IMR-90 (cell line): Measurements from ENCODE around the gene RIMBP2. TPM values are rescaled to one million over a fixed set of nuclear protein-coding genes. Genes with fewer than 3 reads are reported as not detected.

Source experiments
- ATAC-seq: fragments of 200-7000 bp; cut with Tn5 transposase; 2 replicates; pipeline ENCODE4 v1.9.1; 2020; ENCODE audit warnings: low read depth, mild to moderate bottlenecking, moderate library complexity
- BruUV-seq: library from RNA; stranded (reverse); fragments of 400-500 nt; replicated peaks from 2 replicates; lab custom pipeline; 2021; lab: Mats Ljungman, UMichigan
- CTCF ChIA-PET: fragments of 300-600 bp; formaldehyde crosslinking; extraction: SDS; loops from one replicate; lab custom pipeline; 2021; ENCODE audit warnings: antibody characterized with exemption; lab: Yijun Ruan, JAX
- POLR2A ChIA-PET: fragments of 300-600 bp; sonication (Branson Sonifier 250); formaldehyde crosslinking; loops from one replicate; lab custom pipeline; 2022; ENCODE audit warnings: antibody characterized with exemption; ENCODE audit not compliant: unreplicated experiment; lab: Charles Lee
- DNase-seq: peaks from one replicate; pipeline ENCODE4 v3.0.0; 2013
- H2AFZ ChIP-seq: replicated peaks from 2 replicates; pipeline ENCODE3; 2013; ENCODE audit warnings: low read length, mild to moderate bottlenecking; ENCODE audit not compliant: poor library complexity
- H2AK5ac ChIP-seq: 2 replicates; pipeline ENCODE4 v1.6.1; 2013; ENCODE audit warnings: low read depth, low read length, inconsistent platforms
- H2AK9ac ChIP-seq: replicated peaks from 2 replicates; pipeline ENCODE3; 2013; ENCODE audit warnings: mild to moderate bottlenecking, low read depth, low read length, moderate library complexity; ENCODE audit not compliant: poor library complexity
- H2BK120ac ChIP-seq: 2 replicates; pipeline ENCODE4 v1.6.1; 2013; ENCODE audit warnings: low read depth, low read length, inconsistent platforms
- H2BK15ac ChIP-seq: 3 replicates; pipeline ENCODE4 v1.6.1; 2013; ENCODE audit warnings: low read depth, low read length, inconsistent platforms
- H2BK20ac ChIP-seq: 2 replicates; pipeline ENCODE4 v1.6.1; 2013; ENCODE audit warnings: low read depth, mild to moderate bottlenecking, inconsistent platforms, low read length, moderate library complexity
- H2BK5ac ChIP-seq: 2 replicates; pipeline ENCODE4 v1.6.1; 2013; ENCODE audit warnings: mild to moderate bottlenecking, low read depth, low read length, inconsistent platforms; ENCODE audit not compliant: poor library complexity, severe bottlenecking
- H3K14ac ChIP-seq: replicated peaks from 2 replicates; pipeline ENCODE4 v1.6.1; 2013; ENCODE audit warnings: low read depth, low read length, inconsistent platforms
- H3K18ac ChIP-seq: 2 replicates; pipeline ENCODE4 v1.6.1; 2013; ENCODE audit warnings: low read depth, low read length, control low read depth
- H3K23ac ChIP-seq: 2 replicates; pipeline ENCODE4 v1.6.1; 2013; ENCODE audit warnings: low read depth, low read length, inconsistent platforms
- H3K27ac ChIP-seq: 2 replicates; pipeline ENCODE4 v1.5.1; 2013; ENCODE audit warnings: mild to moderate bottlenecking, control low read depth, low read length; ENCODE audit not compliant: insufficient read depth
- H3K27me3 ChIP-seq: 2 replicates; pipeline ENCODE4 v1.6.1; 2013; ENCODE audit warnings: low read length; ENCODE audit not compliant: control insufficient read depth, insufficient read depth
- H3K36me3 ChIP-seq: 2 replicates; pipeline ENCODE4 v1.6.1; 2013; ENCODE audit warnings: low read length, mixed read lengths; ENCODE audit not compliant: control insufficient read depth, insufficient read depth
- H3K4ac ChIP-seq: 2 replicates; pipeline ENCODE4 v1.6.1; 2013; ENCODE audit warnings: low read depth, low read length, inconsistent platforms
- H3K4me1 ChIP-seq: 2 replicates; pipeline ENCODE4 v1.6.1; 2013; ENCODE audit warnings: low read length, mixed read lengths; ENCODE audit not compliant: control insufficient read depth, insufficient read depth
- H3K4me2 ChIP-seq: 2 replicates; pipeline ENCODE4 v1.6.1; 2013; ENCODE audit warnings: low read depth, mild to moderate bottlenecking, control low read depth, low read length, moderate library complexity
- H3K4me3 ChIP-seq: 2 replicates; pipeline ENCODE4 v1.5.1; 2013; ENCODE audit warnings: low read depth, mild to moderate bottlenecking, control low read depth, low read length, moderate library complexity; ENCODE audit not compliant: insufficient read depth
- H3K56ac ChIP-seq: 2 replicates; pipeline ENCODE4 v1.6.1; 2013; ENCODE audit warnings: low read length, inconsistent platforms; ENCODE audit not compliant: insufficient read depth; ENCODE audit errors: extremely low read depth
- H3K79me1 ChIP-seq, 2 experiments: 2 replicates each; pipeline ENCODE4 v1.6.1; 2013; ENCODE audit warnings: low read length in 2 of 2, inconsistent platforms in 1 of 2, low read depth in 1 of 2
- H3K9ac ChIP-seq: 2 replicates; pipeline ENCODE4 v1.6.1; 2013; ENCODE audit warnings: low read depth, low read length, control low read depth
- H3K9me1 ChIP-seq: 2 replicates; pipeline ENCODE4 v1.6.1; 2013; ENCODE audit warnings: low read length, inconsistent platforms; ENCODE audit not compliant: insufficient read depth
- H3K9me3 ChIP-seq: 2 replicates; pipeline ENCODE4 v1.6.1; 2013; ENCODE audit warnings: low read length; ENCODE audit not compliant: control insufficient read depth, insufficient read depth
- H4K20me1 ChIP-seq: 2 replicates; pipeline ENCODE4 v1.6.1; 2013; ENCODE audit warnings: low read length, inconsistent platforms; ENCODE audit not compliant: insufficient read depth
- H4K5ac ChIP-seq: 2 replicates; pipeline ENCODE4 v1.6.1; 2013; ENCODE audit warnings: mild to moderate bottlenecking, low read depth, low read length, control low read depth
- H4K8ac ChIP-seq, 2 experiments: 2 replicates each; pipeline ENCODE4 v1.6.1; 2013; ENCODE audit warnings: low read depth in 2 of 2, low read length in 2 of 2, control low read depth in 1 of 2, inconsistent platforms in 1 of 2
- H4K91ac ChIP-seq: 2 replicates; pipeline ENCODE4 v1.6.1; 2013; ENCODE audit warnings: low read depth, low read length, inconsistent platforms; ENCODE audit not compliant: insufficient read depth
- CEBPB ChIP-seq: IDR thresholded peaks from 2 replicates; pipeline ENCODE4 v1.6.1; 2012; ENCODE audit warnings: low read depth, low read length, improper control_type of control experiment
- CHD1 ChIP-seq: IDR thresholded peaks from 2 replicates; pipeline ENCODE4 v1.6.1; 2012; ENCODE audit warnings: low read depth, low read length, improper control_type of control experiment
- CTCF ChIP-seq: conservative IDR thresholded peaks from 2 replicates; pipeline ENCODE4 v1.5.1; 2012; ENCODE audit warnings: mild to moderate bottlenecking, low read depth, low read length, improper control_type of control experiment
- ELK1 ChIP-seq: fragments of 150-350 bp; IDR thresholded peaks from 2 replicates; pipeline ENCODE4 v1.6.1; 2016; ENCODE audit warnings: low read depth, mild to moderate bottlenecking, low read length, moderate library complexity, borderline replicate concordance
- FOS ChIP-seq: fragments of 150-350 bp; IDR thresholded peaks from 2 replicates; pipeline ENCODE4 v1.6.1; 2016; ENCODE audit warnings: low read depth, low read length
- MAZ ChIP-seq: IDR thresholded peaks from 2 replicates; pipeline ENCODE4 v1.6.1; 2012; ENCODE audit warnings: low read depth, mild to moderate bottlenecking, low read length, improper control_type of control experiment, moderate library complexity, borderline replicate concordance
- MXI1 ChIP-seq: IDR thresholded peaks from 2 replicates; pipeline ENCODE4 v1.6.1; 2012; ENCODE audit warnings: low read depth, mild to moderate bottlenecking, low read length, moderate library complexity, borderline replicate concordance
- USF2 ChIP-seq: fragments of 150-350 bp; IDR thresholded peaks from 2 replicates; pipeline ENCODE4 v1.6.1; 2017; ENCODE audit warnings: mild to moderate bottlenecking, antibody characterized with exemption, low read length, low read depth
- WGBS, 2 experiments: methylation state at CpG; one replicate each; pipeline versions ENCODE4 v1.1.5 to v1.1.7; 2013; ENCODE audit warnings: missing lambda C conversion rate in 2 of 2; ENCODE audit not compliant: insufficient read length in 1 of 2; ENCODE audit errors: extremely low coverage in 2 of 2; 5-methylcytosine and 5-hydroxymethylcytosine counted together
- dilution Hi-C: fragments of 300-500 bp; cut with HindIII; formaldehyde crosslinking; loops from one replicate; pipeline ENCODE4 v1.14.3; 2018; ENCODE audit warnings: low sequenced_read_pairs; ENCODE audit not compliant: unreplicated experiment
- in situ Hi-C: fragments of 300-500 bp; cut with MboI; formaldehyde crosslinking; loops from 3 replicates; pipeline ENCODE4 v1.14.3; 2019; ENCODE audit warnings: low sequenced_read_pairs, inconsistent platforms, mixed read lengths
- intact Hi-C: fragments of 100-400 bp; cut with micrococcal nuclease; formaldehyde crosslinking; loops from 2 replicates; pipeline ENCODE4 v1.10.0; 2022
- polyA plus RNA-seq, 3 experiments: library from polyadenylated mRNA; depleted of rRNA; stranded (reverse); fragments of >200 nt; gene quantifications; 2 replicates each; pipeline ENCODE4 v1.2.3, GENCODE V29; 2012; ENCODE audit warnings: low replicate concordance in 1 of 3
- total RNA-seq: library from RNA; depleted of rRNA; stranded (reverse); fragments of >200 nt; gene quantifications from 2 replicates; pipeline ENCODE4 v1.2.3, GENCODE V29; 2012

The RIMBP2 gene
- total and polyA plus RNA-seq, 2 of the 4 experiments (the other 2 are of a cell fraction): not detected

- CTCF ChIA-PET: no interaction called here
- Histone ChIP-seq H2BK20ac (no peak overlapping the region), H3K9me3 (peaks cover 33% of the 10 kb centered on the region), H3K27ac (no peak overlapping the region), H3K79me1 (no peaks in the 10 kb centered on the region), H3K4ac (no peak overlapping the region), H4K20me1 (no peaks in the 10 kb centered on the region), H3K18ac (no peak overlapping the region), H3K4me3 (no peak overlapping the region), H3K4me1 (no peaks in the 10 kb centered on the region), H3K23ac (no peak overlapping the region), H2AK5ac (no peak overlapping the region), H3K14ac (no peak overlapping the region), H2BK120ac (no peak overlapping the region), H4K5ac (no peak overlapping the region), H3K4me2 (no peak overlapping the region), H4K8ac (no peak overlapping the region), H2AK9ac (no peak overlapping the region), H3K27me3 (no peaks in the 10 kb centered on the region), H2BK15ac (no peak overlapping the region), H4K91ac (no peak overlapping the region), H2BK5ac (no peak overlapping the region), H3K9me1 (no peaks in the 10 kb centered on the region), H2AFZ (no peak overlapping the region), H3K36me3 (no peaks in the 10 kb centered on the region), H3K56ac (no peak overlapping the region), H3K9ac (no peak overlapping the region)
- BruUV-seq: no TSS peak
- no peak for DNase-seq
- in situ Hi-C loops (no loop called here), dilution Hi-C loops (no loop called here), intact Hi-C loops (no loop called here)
- ATAC-seq: no peak
- TF ChIP-seq CEBPB: no peak
- no peak for TF ChIP-seq FOS
- TF ChIP-seq ELK1: no peak
- no peak for TF ChIP-seq MAZ
- TF ChIP-seq USF2: no peak
- TF ChIP-seq MXI1: no peak
- TF ChIP-seq CTCF: no peak
- TF ChIP-seq CHD1: no peak
- 60% methylated on average over 1 of the region's 5 CpGs; no CpG with 5 or more reads in 1 of the 2 experiments for WGBS, 2 experiments
- POLR2A ChIA-PET: no interaction called here
These were observed 79.7 kb downstream of the RIMBP2 start for GRCh38 chr12:130636370-130636769.
